NCI-H526 (cell line): Measurements from ENCODE around the gene WWC2.
"Not testable (repeated sequence)": the region's sequence is repeated elsewhere in the genome, so short reads cannot be mapped to it uniquely, and the experiment has no call there.

Experiments
- DNase-seq, 2 experiments: peaks; one replicate each; lab custom pipeline; 2025; lab: John Stamatoyannopoulos, UW

WWC2 gene

GRCh38 chr4:183299464-183299863 is 200.4 kb downstream of the WWC2 start:
- no peak for DNase-seq

GRCh38 chr4:183300070-183300469 is 201.0 kb downstream of the WWC2 start:
- DNase-seq, result no peak

GRCh38 chr4:183300655-183301054 is 201.6 kb downstream of the WWC2 start:
- no peak for DNase-seq

GRCh38 chr4:183303301-183303700 is 204.2 kb downstream of the WWC2 start:
- DNase-seq, result no peak

- DNase-seq, result no peak
These were observed 205.0 kb downstream of the WWC2 start for GRCh38 chr4:183304067-183304466.

GRCh38 chr4:183304538-183304937 is 205.5 kb downstream of the WWC2 start:
- DNase-seq, result no peak

- DNase-seq, result no peak
These were observed 207.8 kb downstream of the WWC2 start for GRCh38 chr4:183306811-183307210.

- DNase-seq, result no peak
These were observed 213.8 kb downstream of the WWC2 start for GRCh38 chr4:183312841-183313240.

GRCh38 chr4:183314336-183314735 is 215.3 kb downstream of the WWC2 start:
- DNase-seq, result no peak

- no peak for DNase-seq
These were observed 215.7 kb downstream of the WWC2 start for GRCh38 chr4:183314806-183315205.

- no peak for DNase-seq
These were observed 219.6 kb downstream of the WWC2 start for GRCh38 chr4:183318656-183319055.

- DNase-seq, result no peak
These were observed 221.4 kb downstream of the WWC2 start, which contains the start of gene CLDN22 for GRCh38 chr4:183320211-183321059. Gene CLDN22 (minus strand): TSS chr4:183320276. CDS start chr4:183320218, 58 bp downstream.

GRCh38 chr4:183321079-183321478 is 222.0 kb downstream of the WWC2 start:
- no peak for DNase-seq

- no peak for DNase-seq
These were observed 222.5 kb downstream of the WWC2 start for GRCh38 chr4:183321516-183321915.

GRCh38 chr4:183322326-183322725 is 223.3 kb downstream of the WWC2 start, which contains the start of gene CLDN24:
Gene CLDN24 (minus strand): TSS chr4:183322426. CDS start chr4:183322426, 0 bp downstream.
- no peak for DNase-seq

GRCh38 chr4:183323295-183323694 is 224.2 kb downstream of the WWC2 start:
- DNase-seq, result no peak

GRCh38 chr4:183324056-183324455 is 225.0 kb downstream of the WWC2 start:
- DNase-seq, result not testable (repeated sequence)

GRCh38 chr4:183324619-183325018 is 225.6 kb downstream of the WWC2 start:
- DNase-seq, result no peak

GRCh38 chr4:183326387-183326786 is 227.3 kb downstream of the WWC2 start:
- DNase-seq, result not testable (repeated sequence)

GRCh38 chr4:183326853-183327252 is 227.8 kb downstream of the WWC2 start:
- DNase-seq, result no peak

- no peak for DNase-seq
These were observed 228.8 kb downstream of the WWC2 start for GRCh38 chr4:183327827-183328226.

GRCh38 chr4:183328832-183329231 is 229.8 kb downstream of the WWC2 start:
- DNase-seq, result no peak

- no peak for DNase-seq
These were observed 230.2 kb downstream of the WWC2 start for GRCh38 chr4:183329244-183329643.
